MM.1S (cell line): Measurements from ENCODE around the gene ADGRF1.

Experiments
- DNase-seq: peaks from one replicate; pipeline ENCODE4 v3.0.0-alpha.2; 2015
- H2AFZ ChIP-seq: fragments of 300-600 bp; sonication (generic); 2 replicates; pipeline ENCODE4 v1.6.0; 2016; ENCODE audit warnings: antibody characterized with exemption, low read length
- H3F3A ChIP-seq: fragments of 300-600 bp; sonication (generic); 2 replicates; pipeline ENCODE4 v1.6.1; 2016; ENCODE audit warnings: mild to moderate bottlenecking, antibody characterized with exemption, low read length, moderate library complexity, mixed read lengths; ENCODE audit not compliant: insufficient read depth
- H3K27ac ChIP-seq: fragments of 300-600 bp; sonication (generic); 2 replicates; pipeline ENCODE4 v1.5.1; 2016; ENCODE audit warnings: mild to moderate bottlenecking, low read length
- H3K27me3 ChIP-seq: fragments of 300-600 bp; sonication (generic); replicated peaks from 2 replicates; pipeline ENCODE4 v1.6.0; 2016; ENCODE audit warnings: low read length; ENCODE audit not compliant: insufficient read depth
- H3K36me3 ChIP-seq: fragments of 300-600 bp; sonication (generic); replicated peaks from 2 replicates; pipeline ENCODE4 v1.6.1; 2016; ENCODE audit warnings: mild to moderate bottlenecking, low read length, mixed read lengths; ENCODE audit not compliant: insufficient read depth
- H3K4me1 ChIP-seq: fragments of 300-600 bp; sonication (generic); 2 replicates; pipeline ENCODE4 v1.6.1; 2016; ENCODE audit warnings: low read length, mixed read lengths
- H3K4me2 ChIP-seq: fragments of 300-600 bp; sonication (generic); 2 replicates; pipeline ENCODE4 v1.6.0; 2016; ENCODE audit warnings: low read depth, low read length
- H3K4me3 ChIP-seq: fragments of 300-600 bp; sonication (generic); 2 replicates; pipeline ENCODE4 v1.5.1; 2016; ENCODE audit warnings: low read length, mixed read lengths
- H3K79me2 ChIP-seq: fragments of 300-600 bp; sonication (generic); 2 replicates; pipeline ENCODE4 v1.6.1; 2016; ENCODE audit warnings: mixed run types, low read length, mixed read lengths
- H3K9ac ChIP-seq: fragments of 300-600 bp; sonication (generic); 2 replicates; pipeline ENCODE4 v1.6.1; 2016; ENCODE audit warnings: low read length, mixed read lengths
- H3K9me2 ChIP-seq: fragments of 300-600 bp; sonication (generic); replicated peaks from 2 replicates; pipeline ENCODE4 v1.6.1; 2016; ENCODE audit warnings: mild to moderate bottlenecking, low read length, mixed read lengths; ENCODE audit not compliant: insufficient read depth
- H3K9me3 ChIP-seq: fragments of 300-600 bp; sonication (generic); replicated peaks from 2 replicates; pipeline ENCODE4 v1.6.1; 2016; ENCODE audit warnings: mild to moderate bottlenecking, low read length, mixed read lengths; ENCODE audit not compliant: insufficient read depth
- H4K20me1 ChIP-seq: fragments of 300-600 bp; sonication (generic); 2 replicates; pipeline ENCODE4 v1.6.1; 2016; ENCODE audit warnings: mild to moderate bottlenecking, low read length, moderate library complexity, mixed read lengths; ENCODE audit not compliant: insufficient read depth
- EZH2 ChIP-seq: fragments of 300-600 bp; sonication (generic); optimal IDR thresholded peaks from 2 replicates; pipeline ENCODE3; 2017; ENCODE audit warnings: low read depth, mild to moderate bottlenecking, antibody characterized with exemption, low read length, mixed read lengths
- EZH2phosphoT487 ChIP-seq: fragments of 300-600 bp; sonication (generic); IDR thresholded peaks from 2 replicates; pipeline ENCODE4 v1.6.1; 2018; ENCODE audit warnings: antibody characterized with exemption, low read length
- TF ChIP-seq, protein P1 (sequence below): fragments of 300-600 bp; sonication (generic); IDR thresholded peaks from 2 replicates; pipeline ENCODE4 v1.5.1; 2016; ENCODE audit warnings: antibody characterized with exemption, low read length, mixed read lengths

The ADGRF1 gene

DNA sequence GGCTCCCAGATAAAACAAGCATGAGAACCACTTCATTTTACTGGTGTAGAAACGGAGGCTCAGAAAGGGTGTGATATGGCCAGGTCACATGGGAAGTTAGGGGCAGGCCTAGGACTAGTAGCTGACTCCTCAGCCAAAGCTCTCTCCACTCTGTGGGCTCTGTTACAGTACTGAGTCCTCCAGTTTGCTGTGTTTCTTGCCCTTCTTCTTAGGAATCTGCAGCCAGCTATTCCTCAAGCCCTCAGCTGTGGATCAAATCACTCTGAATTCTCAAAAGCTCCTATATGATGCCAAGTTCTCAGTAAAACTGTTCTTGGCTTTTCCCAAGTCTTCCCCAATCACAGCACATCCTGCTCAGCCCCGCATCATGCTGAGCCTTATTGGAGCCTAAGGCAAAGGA lies 42.5 kb upstream of the ADGRF1 start:
- Histone ChIP-seq H3K4me1 (no peaks in the 10 kb centered on the region), H2AFZ (no peak overlapping the region), H3K79me2 (no peaks in the 10 kb centered on the region)

DNA sequence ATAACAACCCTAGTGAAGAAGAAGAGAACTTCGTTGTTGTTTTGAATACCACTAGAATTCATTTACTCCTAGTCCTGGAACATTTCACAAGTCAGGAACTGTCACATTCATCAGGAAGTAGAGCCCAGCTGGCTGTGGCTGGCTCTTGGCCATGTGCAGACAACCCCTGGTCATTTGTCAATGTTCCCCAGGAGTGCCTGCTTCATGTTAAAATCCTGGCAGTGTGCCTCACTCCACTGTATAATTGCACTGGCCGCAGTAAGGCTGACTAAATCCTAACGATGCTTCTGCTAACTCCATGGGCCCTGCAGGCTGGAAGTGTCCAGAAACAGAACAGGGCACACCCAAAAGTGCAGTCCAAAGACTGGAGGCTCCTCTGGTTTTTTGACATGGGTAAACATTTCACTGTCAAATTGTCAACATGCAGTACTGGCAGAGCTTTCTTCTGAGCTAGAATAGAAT lies 41.5 kb upstream of the ADGRF1 start:
- Histone ChIP-seq H3K79me2 (no peaks in the 10 kb centered on the region), H3K27me3 (no peaks in the 10 kb centered on the region), H2AFZ (no peak overlapping the region), H3K4me1 (no peaks in the 10 kb centered on the region), H3F3A (no peaks in the 10 kb centered on the region), H3K4me2 (no peak overlapping the region), H4K20me1 (no peaks in the 10 kb centered on the region), H3K36me3 (no peaks in the 10 kb centered on the region), H3K4me3 (no peak overlapping the region), H3K9me3 (no peaks in the 10 kb centered on the region), H3K9me2 (no peaks in the 10 kb centered on the region), H3K27ac (no peak overlapping the region), H3K9ac (no peak overlapping the region)
- no peak for TF ChIP-seq EZH2phosphoT487
- TF ChIP-seq EZH2 = no peak
- TF ChIP-seq, protein P1, sequence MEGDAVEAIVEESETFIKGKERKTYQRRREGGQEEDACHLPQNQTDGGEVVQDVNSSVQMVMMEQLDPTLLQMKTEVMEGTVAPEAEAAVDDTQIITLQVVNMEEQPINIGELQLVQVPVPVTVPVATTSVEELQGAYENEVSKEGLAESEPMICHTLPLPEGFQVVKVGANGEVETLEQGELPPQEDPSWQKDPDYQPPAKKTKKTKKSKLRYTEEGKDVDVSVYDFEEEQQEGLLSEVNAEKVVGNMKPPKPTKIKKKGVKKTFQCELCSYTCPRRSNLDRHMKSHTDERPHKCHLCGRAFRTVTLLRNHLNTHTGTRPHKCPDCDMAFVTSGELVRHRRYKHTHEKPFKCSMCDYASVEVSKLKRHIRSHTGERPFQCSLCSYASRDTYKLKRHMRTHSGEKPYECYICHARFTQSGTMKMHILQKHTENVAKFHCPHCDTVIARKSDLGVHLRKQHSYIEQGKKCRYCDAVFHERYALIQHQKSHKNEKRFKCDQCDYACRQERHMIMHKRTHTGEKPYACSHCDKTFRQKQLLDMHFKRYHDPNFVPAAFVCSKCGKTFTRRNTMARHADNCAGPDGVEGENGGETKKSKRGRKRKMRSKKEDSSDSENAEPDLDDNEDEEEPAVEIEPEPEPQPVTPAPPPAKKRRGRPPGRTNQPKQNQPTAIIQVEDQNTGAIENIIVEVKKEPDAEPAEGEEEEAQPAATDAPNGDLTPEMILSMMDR = no peak
- no peak for DNase-seq

More for the DNA sequence above, 42.5 kb upstream of the ADGRF1 start:
- Histone ChIP-seq H3F3A (no peaks in the 10 kb centered on the region), H3K9me3 (no peaks in the 10 kb centered on the region), H3K27ac (no peak overlapping the region), H4K20me1 (no peaks in the 10 kb centered on the region), H3K9me2 (no peaks in the 10 kb centered on the region), H3K4me2 (no peak overlapping the region), H3K9ac (no peak overlapping the region), H3K4me3 (no peak overlapping the region), H3K27me3 (no peaks in the 10 kb centered on the region), H3K36me3 (no peaks in the 10 kb centered on the region)
- no peak for TF ChIP-seq EZH2phosphoT487
- TF ChIP-seq, protein P1 = no peak
- TF ChIP-seq EZH2 = no peak
- no peak for DNase-seq

DNA sequence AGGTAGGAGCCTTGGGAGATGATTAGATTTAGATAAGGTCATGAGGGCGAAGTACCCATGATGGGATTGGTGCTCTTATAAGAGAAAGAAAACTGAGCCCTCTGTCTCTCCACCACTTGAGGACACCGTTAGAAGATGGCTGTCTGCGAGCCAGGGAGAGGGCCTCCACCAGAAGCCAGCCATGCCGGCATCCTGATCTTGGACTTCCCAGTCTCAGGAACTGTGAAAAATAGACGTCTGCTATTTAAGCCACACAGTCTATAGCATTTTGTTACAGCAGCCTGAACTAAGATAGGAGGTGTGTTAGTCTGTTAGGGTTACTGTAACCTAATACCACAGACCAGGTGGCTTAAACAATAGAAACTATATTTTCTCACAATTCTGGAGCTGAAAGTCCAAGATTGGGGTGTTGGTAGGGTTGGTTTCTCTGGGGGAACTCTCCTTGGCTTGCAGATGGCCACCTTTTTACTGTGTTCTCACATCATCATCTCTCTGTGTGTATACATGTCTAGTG lies 38.0 kb upstream of the ADGRF1 start:
- H3K79me2 ChIP-seq = no peaks in the 10 kb centered on the region
- H3K4me1 ChIP-seq = no peaks in the 10 kb centered on the region
- no peak overlapping the region for H3K9ac ChIP-seq
- no peaks in the 10 kb centered on the region for H3F3A ChIP-seq
- no peak for TF ChIP-seq EZH2
- TF ChIP-seq EZH2phosphoT487 = no peak
- TF ChIP-seq, protein P1 = no peak
- no peak for DNase-seq
- H3K36me3 ChIP-seq = no peaks in the 10 kb centered on the region
- H4K20me1 ChIP-seq = no peaks in the 10 kb centered on the region
- H3K9me3 ChIP-seq = no peaks in the 10 kb centered on the region
- no peak overlapping the region for H3K27ac ChIP-seq
- H3K27me3 ChIP-seq = no peaks in the 10 kb centered on the region
- no peaks in the 10 kb centered on the region for H3K9me2 ChIP-seq
- H2AFZ ChIP-seq = no peak overlapping the region
- H3K4me2 ChIP-seq = no peak overlapping the region
- H3K4me3 ChIP-seq = no peak overlapping the region
